Gastrocnemius medialis (tissue), 4 donors: Measurements from ENCODE around the gene ADAM12.

ENCODE experiments used
- POLR2A ChIP-seq, 2 donors: fragments of 450-650 bp; IDR thresholded peaks; one replicate each; pipeline ENCODE4 v1.6.1; 2017; ENCODE audit warnings: antibody characterized with exemption in 2 of 2, mild to moderate bottlenecking in 2 of 2, moderate library complexity in 2 of 2
- TF ChIP-seq, protein P1 (sequence below), 5 experiments: fragments of 450-650 bp in 3 of 5; fragments of 200-600 bp in 2 of 5; sonication (generic) in 2 of 5; IDR thresholded peaks in 4 of 5; conservative IDR thresholded peaks in 1 of 5; 1 replicate in 4 of 5; 2 replicates in 1 of 5; pipeline ENCODE4 v1.5.1; 2016 to 2019; ENCODE audit warnings: antibody characterized with exemption in 5 of 5, mild to moderate bottlenecking in 3 of 5, moderate library complexity in 3 of 5

DNA sequence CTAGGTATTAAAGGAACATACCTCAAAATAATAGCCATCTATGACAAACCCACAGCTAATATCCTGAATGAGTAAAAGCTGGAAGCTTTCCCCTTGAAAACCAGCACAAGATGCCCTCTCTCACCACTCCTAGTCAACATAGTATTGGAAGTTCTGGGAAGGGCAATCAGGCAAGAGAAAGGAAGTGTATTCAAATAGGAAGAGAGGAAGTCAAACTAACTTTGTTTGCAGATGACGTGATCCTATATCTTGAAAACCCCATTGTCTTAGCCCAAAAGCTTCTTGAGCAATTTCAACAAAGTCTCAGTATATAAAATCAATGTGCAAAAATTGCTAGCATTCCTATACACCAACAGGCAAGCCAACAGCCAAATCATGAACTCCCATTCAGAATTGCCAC is 360.6 kb downstream of the ADAM12 start:
- no peak for TF ChIP-seq POLR2A (IDR thresholded peaks at IDR 0.05)
- TF ChIP-seq, protein P1, sequence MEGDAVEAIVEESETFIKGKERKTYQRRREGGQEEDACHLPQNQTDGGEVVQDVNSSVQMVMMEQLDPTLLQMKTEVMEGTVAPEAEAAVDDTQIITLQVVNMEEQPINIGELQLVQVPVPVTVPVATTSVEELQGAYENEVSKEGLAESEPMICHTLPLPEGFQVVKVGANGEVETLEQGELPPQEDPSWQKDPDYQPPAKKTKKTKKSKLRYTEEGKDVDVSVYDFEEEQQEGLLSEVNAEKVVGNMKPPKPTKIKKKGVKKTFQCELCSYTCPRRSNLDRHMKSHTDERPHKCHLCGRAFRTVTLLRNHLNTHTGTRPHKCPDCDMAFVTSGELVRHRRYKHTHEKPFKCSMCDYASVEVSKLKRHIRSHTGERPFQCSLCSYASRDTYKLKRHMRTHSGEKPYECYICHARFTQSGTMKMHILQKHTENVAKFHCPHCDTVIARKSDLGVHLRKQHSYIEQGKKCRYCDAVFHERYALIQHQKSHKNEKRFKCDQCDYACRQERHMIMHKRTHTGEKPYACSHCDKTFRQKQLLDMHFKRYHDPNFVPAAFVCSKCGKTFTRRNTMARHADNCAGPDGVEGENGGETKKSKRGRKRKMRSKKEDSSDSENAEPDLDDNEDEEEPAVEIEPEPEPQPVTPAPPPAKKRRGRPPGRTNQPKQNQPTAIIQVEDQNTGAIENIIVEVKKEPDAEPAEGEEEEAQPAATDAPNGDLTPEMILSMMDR (IDR thresholded peaks at IDR 0.05 in 4 of 5, conservative IDR thresholded peaks at IDR 0.05 in 1 of 5): no peak
